Measurements from ENCODE around the gene KDM1A. TPM values are rescaled to one million over a fixed set of nuclear protein-coding genes. Genes with fewer than 3 reads are reported as not detected.

KDM1A gene
- total RNA-seq, 2 experiments from 2014 or later, result 38.3 to 42.4 TPM

GRCh38 chr1:23088027-23088426, 68.8 kb downstream of the KDM1A start:
- TF ChIP-seq, protein P1, sequence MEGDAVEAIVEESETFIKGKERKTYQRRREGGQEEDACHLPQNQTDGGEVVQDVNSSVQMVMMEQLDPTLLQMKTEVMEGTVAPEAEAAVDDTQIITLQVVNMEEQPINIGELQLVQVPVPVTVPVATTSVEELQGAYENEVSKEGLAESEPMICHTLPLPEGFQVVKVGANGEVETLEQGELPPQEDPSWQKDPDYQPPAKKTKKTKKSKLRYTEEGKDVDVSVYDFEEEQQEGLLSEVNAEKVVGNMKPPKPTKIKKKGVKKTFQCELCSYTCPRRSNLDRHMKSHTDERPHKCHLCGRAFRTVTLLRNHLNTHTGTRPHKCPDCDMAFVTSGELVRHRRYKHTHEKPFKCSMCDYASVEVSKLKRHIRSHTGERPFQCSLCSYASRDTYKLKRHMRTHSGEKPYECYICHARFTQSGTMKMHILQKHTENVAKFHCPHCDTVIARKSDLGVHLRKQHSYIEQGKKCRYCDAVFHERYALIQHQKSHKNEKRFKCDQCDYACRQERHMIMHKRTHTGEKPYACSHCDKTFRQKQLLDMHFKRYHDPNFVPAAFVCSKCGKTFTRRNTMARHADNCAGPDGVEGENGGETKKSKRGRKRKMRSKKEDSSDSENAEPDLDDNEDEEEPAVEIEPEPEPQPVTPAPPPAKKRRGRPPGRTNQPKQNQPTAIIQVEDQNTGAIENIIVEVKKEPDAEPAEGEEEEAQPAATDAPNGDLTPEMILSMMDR (IDR thresholded peaks at IDR 0.05), result no peak
- H3K4me3 Mint-ChIP-seq, result no peak overlapping the region
- POLR2A ChIA-PET, result no interaction called here
- no peaks in the 10 kb centered on the region for H3K9me3 Mint-ChIP-seq
- CTCF ChIA-PET, result interaction anchor here (1.6 kb wide), 1 partner anchor 97 kb away, joined by 6 read pairs; no protein-coding TSS in a partner anchor
- intact Hi-C loops (cut with DNase I, micrococcal nuclease), result no loop called here
- no peak overlapping the region for H3K27ac Mint-ChIP-seq
- no peaks in the 10 kb centered on the region for H3K4me1 Mint-ChIP-seq (ENCODE audit: low read depth)
- H3K9me3 ChIP-seq (ENCODE audit: control insufficient read depth in 1 of 2, insufficient read depth in 1 of 2, low read length in 2 of 2), result no peaks in the 10 kb centered on the region
- peaks cover 80% of the 10 kb centered on the region for H3K36me3 Mint-ChIP-seq (ENCODE audit: low read depth)
- DNase-seq (no peak), ATAC-seq (ENCODE audit: poor library complexity) (no peak)
- no peaks in the 10 kb centered on the region for H3K27me3 Mint-ChIP-seq
- no peak overlapping the region for H3K4me3 ChIP-seq (ENCODE audit: low read length)
- no peaks in the 10 kb centered on the region for H3K27me3 ChIP-seq (ENCODE audit: control insufficient read depth in 1 of 2, insufficient read depth in 2 of 2, low read length in 2 of 2)
- H3K4me1 ChIP-seq (ENCODE audit: insufficient read depth, low read length), result no peaks in the 10 kb centered on the region
- no peak overlapping the region for H3K27ac ChIP-seq (ENCODE audit: low read depth in 1 of 2, low read length in 2 of 2)
- peaks cover 74% of the 10 kb centered on the region for H3K36me3 ChIP-seq (ENCODE audit: insufficient read depth, low read length)

DNA sequence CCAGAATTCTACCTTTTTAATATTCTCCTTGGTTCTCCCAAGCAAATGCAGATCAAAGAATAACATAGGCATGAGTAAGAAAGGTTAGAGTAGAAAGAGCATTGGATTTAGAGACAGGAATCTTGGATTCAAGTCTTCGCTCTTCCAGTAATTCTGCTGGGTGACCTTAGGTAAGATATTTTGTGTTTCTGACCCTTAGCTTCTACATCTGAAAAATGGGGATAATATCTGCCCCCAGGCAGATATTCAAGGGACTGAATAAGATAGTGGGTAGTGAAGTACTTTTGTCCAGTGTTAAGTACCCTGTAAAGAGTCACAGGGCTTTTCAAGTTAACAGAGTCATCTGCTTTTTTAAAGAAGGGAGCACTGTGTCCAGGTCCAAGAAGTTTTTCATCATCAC, 70.8 kb downstream of the KDM1A start:
- ATAC-seq (ENCODE audit: poor library complexity), result no peak
- H3K9me3 Mint-ChIP-seq, result no peaks in the 10 kb centered on the region
- no peaks in the 10 kb centered on the region for H3K27me3 ChIP-seq (ENCODE audit: control insufficient read depth in 1 of 2, insufficient read depth in 2 of 2, low read length in 2 of 2)
- H3K36me3 ChIP-seq (ENCODE audit: insufficient read depth, low read length), result peaks cover 68% of the 10 kb centered on the region
- H3K4me1 Mint-ChIP-seq (ENCODE audit: low read depth), result no peaks in the 10 kb centered on the region
- ChIA-PET POLR2A (no interaction called here), CTCF (no interaction called here)
- H3K9me3 ChIP-seq (ENCODE audit: control insufficient read depth in 1 of 2, insufficient read depth in 1 of 2, low read length in 2 of 2), result no peaks in the 10 kb centered on the region
- H3K36me3 Mint-ChIP-seq (ENCODE audit: low read depth), result peaks cover 76% of the 10 kb centered on the region
- intact Hi-C loops (cut with DNase I, micrococcal nuclease), result loop anchor here in 1 of 2 experiments (10.0 kb wide), 1 partner anchor 185 kb away; no protein-coding TSS in a partner anchor
- H3K4me1 ChIP-seq (ENCODE audit: insufficient read depth, low read length), result no peaks in the 10 kb centered on the region
- no peak overlapping the region for H3K4me3 Mint-ChIP-seq
- no peak for DNase-seq
- no peak overlapping the region for H3K27ac ChIP-seq (ENCODE audit: low read depth in 1 of 2, low read length in 2 of 2)
- H3K27me3 Mint-ChIP-seq, result no peaks in the 10 kb centered on the region
- TF ChIP-seq, protein P1 (IDR thresholded peaks at IDR 0.05), result no peak
- H3K27ac Mint-ChIP-seq, result no peak overlapping the region
- H3K4me3 ChIP-seq (ENCODE audit: low read length), result no peak overlapping the region

- intact Hi-C loops (cut with DNase I, micrococcal nuclease), result loop anchor here in 1 of 2 experiments (10.0 kb wide), 1 partner anchor 183 kb away; no protein-coding TSS in a partner anchor
- Mint-ChIP-seq H3K27ac (no peak overlapping the region), H3K36me3 (ENCODE audit: low read depth) (peaks cover 63% of the 10 kb centered on the region), H3K9me3 (no peaks in the 10 kb centered on the region), H3K4me3 (no peak overlapping the region), H3K27me3 (no peaks in the 10 kb centered on the region), H3K4me1 (ENCODE audit: low read depth) (no peaks in the 10 kb centered on the region)
- no peak for ATAC-seq (ENCODE audit: poor library complexity)
- no peaks in the 10 kb centered on the region for H3K4me1 ChIP-seq (ENCODE audit: insufficient read depth, low read length)
- CTCF ChIA-PET, result no interaction called here
- no peaks in the 10 kb centered on the region for H3K9me3 ChIP-seq (ENCODE audit: control insufficient read depth in 1 of 2, insufficient read depth in 1 of 2, low read length in 2 of 2)
- no peaks in the 10 kb centered on the region for H3K27me3 ChIP-seq (ENCODE audit: control insufficient read depth in 1 of 2, insufficient read depth in 2 of 2, low read length in 2 of 2)
- no peak overlapping the region for H3K4me3 ChIP-seq (ENCODE audit: low read length)
- POLR2A ChIA-PET, result no interaction called here
- TF ChIP-seq, protein P1 (IDR thresholded peaks at IDR 0.05), result no peak
- H3K36me3 ChIP-seq (ENCODE audit: insufficient read depth, low read length), result peaks cover 62% of the 10 kb centered on the region
- no peak overlapping the region for H3K27ac ChIP-seq (ENCODE audit: low read depth in 1 of 2, low read length in 2 of 2)
- no peak for DNase-seq
Measured at GRCh38 chr1:23091545-23091944, 72.3 kb downstream of the KDM1A start.
